Dermis blood vessel endothelial cell (primary cell): Measurements from ENCODE around the gene ARHGEF18. TPM values are rescaled to one million over a fixed set of nuclear protein-coding genes. Genes with fewer than 3 reads are reported as not detected.
"Not testable (repeated sequence)": the region's sequence is repeated elsewhere in the genome, so short reads cannot be mapped to it uniquely, and the experiment has no call there.

Source experiments
- DNase-seq: peaks from one replicate; pipeline ENCODE4 v3.0.0; 2010
- total RNA-seq: library from RNA; depleted of rRNA; stranded (reverse); fragments of >200 nt; gene quantifications from 2 replicates; pipeline ENCODE4 v1.2.3, GENCODE V29; 2014

ARHGEF18 gene
- total RNA-seq: 37.8 and 45.3 TPM in 2 replicates

- no peak for DNase-seq
These were observed at the start of gene ARHGEF18 for GRCh38 chr19:7348587-7349230. TSS of gene ARHGEF18 (plus strand) at chr19:7348937. CDS start at chr19:7362891, 13,954 bp downstream.

- DNase-seq: no peak
These were observed 47.2 kb upstream of the ARHGEF18 start for GRCh38 chr19:7301525-7301924.

GRCh38 chr19:7303470-7303869, 45.3 kb upstream of the ARHGEF18 start:
- DNase-seq: no peak

- no peak for DNase-seq
These were observed 44.5 kb upstream of the ARHGEF18 start for GRCh38 chr19:7304200-7304599.

- no peak for DNase-seq
These were observed 41.0 kb upstream of the ARHGEF18 start for GRCh38 chr19:7307590-7308218.

GRCh38 chr19:7308327-7308726, 40.4 kb upstream of the ARHGEF18 start:
- DNase-seq: not testable (repeated sequence)

GRCh38 chr19:7311911-7312310, 36.8 kb upstream of the ARHGEF18 start:
- no peak for DNase-seq

- DNase-seq: no peak
These were observed 35.9 kb upstream of the ARHGEF18 start for GRCh38 chr19:7312816-7313215.

- no peak for DNase-seq
These were observed 30.6 kb upstream of the ARHGEF18 start for GRCh38 chr19:7318176-7318575.

- peak; percentile 62 for DNase-seq
These were observed 22.4 kb upstream of the ARHGEF18 start for GRCh38 chr19:7326105-7326877.

GRCh38 chr19:7327802-7328201, 20.9 kb upstream of the ARHGEF18 start:
- DNase-seq: no peak

GRCh38 chr19:7328647-7329046, 20.1 kb upstream of the ARHGEF18 start:
- DNase-seq: no peak

- no peak for DNase-seq
These were observed 17.3 kb upstream of the ARHGEF18 start for GRCh38 chr19:7331446-7331845.

GRCh38 chr19:7333198-7334118, 15.3 kb upstream of the ARHGEF18 start:
- DNase-seq: peak; percentile 91

- peak; percentile 54 for DNase-seq
These were observed 12.3 kb upstream of the ARHGEF18 start for GRCh38 chr19:7336321-7336973.

GRCh38 chr19:7337380-7338194, 11.2 kb upstream of the ARHGEF18 start:
- no peak for DNase-seq

- DNase-seq: peak; percentile 86
These were observed 7.5 kb upstream of the ARHGEF18 start for GRCh38 chr19:7340959-7341837.

GRCh38 chr19:7342143-7342542, 6.6 kb upstream of the ARHGEF18 start:
- DNase-seq: no peak

- DNase-seq: no peak
These were observed 2.2 kb upstream of the ARHGEF18 start for GRCh38 chr19:7346488-7346971.

GRCh38 chr19:7346997-7347396, 1.7 kb upstream of the ARHGEF18 start:
- DNase-seq: not testable (repeated sequence)
